Measurements from ENCODE around the gene LIPT2.

LIPT2 gene

DNA sequence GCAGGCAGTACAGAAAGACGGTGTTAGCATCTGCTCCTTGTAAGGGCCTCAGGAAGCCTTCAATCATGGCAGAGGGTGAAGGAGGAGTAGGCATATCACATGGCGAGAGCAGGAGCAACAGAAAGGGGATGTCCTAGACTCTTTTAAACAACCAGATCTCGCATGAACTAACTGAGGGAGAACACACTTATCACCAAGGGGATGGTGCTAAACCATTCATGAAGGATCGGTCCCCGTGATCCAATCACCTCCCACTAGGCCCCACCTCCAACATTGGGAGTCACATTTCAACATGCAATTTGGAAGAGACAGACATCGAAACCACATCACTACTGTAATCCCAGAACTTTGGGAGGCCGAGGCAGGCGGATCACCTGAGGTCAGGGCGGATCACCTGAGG, 39.9 kb upstream of the LIPT2 start:
- H3K4me3 ChIP-seq (ENCODE audit: low read depth, low read length): no peak overlapping the region
- no peak for DNase-seq (ENCODE audit: low read depth)
- TF ChIP-seq, protein P1, sequence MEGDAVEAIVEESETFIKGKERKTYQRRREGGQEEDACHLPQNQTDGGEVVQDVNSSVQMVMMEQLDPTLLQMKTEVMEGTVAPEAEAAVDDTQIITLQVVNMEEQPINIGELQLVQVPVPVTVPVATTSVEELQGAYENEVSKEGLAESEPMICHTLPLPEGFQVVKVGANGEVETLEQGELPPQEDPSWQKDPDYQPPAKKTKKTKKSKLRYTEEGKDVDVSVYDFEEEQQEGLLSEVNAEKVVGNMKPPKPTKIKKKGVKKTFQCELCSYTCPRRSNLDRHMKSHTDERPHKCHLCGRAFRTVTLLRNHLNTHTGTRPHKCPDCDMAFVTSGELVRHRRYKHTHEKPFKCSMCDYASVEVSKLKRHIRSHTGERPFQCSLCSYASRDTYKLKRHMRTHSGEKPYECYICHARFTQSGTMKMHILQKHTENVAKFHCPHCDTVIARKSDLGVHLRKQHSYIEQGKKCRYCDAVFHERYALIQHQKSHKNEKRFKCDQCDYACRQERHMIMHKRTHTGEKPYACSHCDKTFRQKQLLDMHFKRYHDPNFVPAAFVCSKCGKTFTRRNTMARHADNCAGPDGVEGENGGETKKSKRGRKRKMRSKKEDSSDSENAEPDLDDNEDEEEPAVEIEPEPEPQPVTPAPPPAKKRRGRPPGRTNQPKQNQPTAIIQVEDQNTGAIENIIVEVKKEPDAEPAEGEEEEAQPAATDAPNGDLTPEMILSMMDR (conservative IDR thresholded peaks at IDR 0.05; ENCODE audit: low read depth, low read length): no peak

GRCh38 chr11:74532501-74533246, 39.1 kb upstream of the LIPT2 start:
- TF ChIP-seq, protein P1 (conservative IDR thresholded peaks at IDR 0.05; ENCODE audit: low read depth, low read length): no peak
- no peak for DNase-seq (ENCODE audit: low read depth)
- no peak overlapping the region for H3K4me3 ChIP-seq (ENCODE audit: low read depth, low read length)

DNA sequence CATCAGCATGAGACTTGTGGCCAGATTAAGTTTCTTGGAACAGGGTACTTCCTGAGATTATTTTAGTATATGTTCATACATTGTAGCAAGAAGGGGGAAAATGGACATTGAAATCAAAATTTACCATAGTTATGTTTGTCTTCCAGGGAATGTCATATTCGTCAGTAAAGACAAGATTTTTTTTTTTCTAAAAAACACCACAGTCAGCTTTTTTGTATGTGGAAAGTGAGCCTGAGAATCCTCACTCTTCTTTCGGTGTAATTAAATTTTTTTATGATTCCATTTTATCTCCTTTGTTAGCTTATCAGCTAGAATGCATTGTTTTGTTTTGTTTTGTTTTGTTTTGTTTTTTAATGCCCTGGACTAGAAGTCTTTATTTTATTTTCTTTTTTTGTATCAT, 31.5 kb upstream of the LIPT2 start:
- DNase-seq (ENCODE audit: low read depth): no peak
- H3K4me3 ChIP-seq (ENCODE audit: low read depth, low read length): no peak overlapping the region
- TF ChIP-seq, protein P1 (conservative IDR thresholded peaks at IDR 0.05; ENCODE audit: low read depth, low read length): no peak

GRCh38 chr11:74524501-74524900, 31.0 kb upstream of the LIPT2 start:
- DNase-seq (ENCODE audit: low read depth): no peak
- TF ChIP-seq, protein P1 (conservative IDR thresholded peaks at IDR 0.05; ENCODE audit: low read depth, low read length): no peak
- no peak overlapping the region for H3K4me3 ChIP-seq (ENCODE audit: low read depth, low read length)

DNA sequence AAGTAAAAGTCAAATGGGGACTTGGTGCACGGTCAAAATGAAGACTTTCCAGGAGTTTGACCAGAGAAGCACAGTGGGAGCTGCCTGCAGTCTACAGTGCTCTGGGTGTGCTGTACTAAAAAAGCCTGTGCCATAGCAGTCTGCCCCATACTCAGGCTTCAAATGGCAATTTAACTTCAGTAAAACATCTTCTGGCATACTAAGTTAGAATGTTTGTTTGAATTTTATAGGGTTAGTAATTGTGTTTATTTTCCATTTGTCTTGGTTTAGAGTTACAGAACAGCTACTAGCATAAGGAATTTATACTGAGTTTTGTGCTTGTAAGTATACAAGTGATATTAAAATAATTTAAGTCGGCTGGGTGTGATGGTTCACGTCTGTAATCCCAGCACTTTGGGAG, 29.3 kb upstream of the LIPT2 start:
- DNase-seq (ENCODE audit: low read depth): no peak
- TF ChIP-seq, protein P1 (conservative IDR thresholded peaks at IDR 0.05; ENCODE audit: low read depth, low read length): no peak
- H3K4me3 ChIP-seq (ENCODE audit: low read depth, low read length): no peak overlapping the region

DNA sequence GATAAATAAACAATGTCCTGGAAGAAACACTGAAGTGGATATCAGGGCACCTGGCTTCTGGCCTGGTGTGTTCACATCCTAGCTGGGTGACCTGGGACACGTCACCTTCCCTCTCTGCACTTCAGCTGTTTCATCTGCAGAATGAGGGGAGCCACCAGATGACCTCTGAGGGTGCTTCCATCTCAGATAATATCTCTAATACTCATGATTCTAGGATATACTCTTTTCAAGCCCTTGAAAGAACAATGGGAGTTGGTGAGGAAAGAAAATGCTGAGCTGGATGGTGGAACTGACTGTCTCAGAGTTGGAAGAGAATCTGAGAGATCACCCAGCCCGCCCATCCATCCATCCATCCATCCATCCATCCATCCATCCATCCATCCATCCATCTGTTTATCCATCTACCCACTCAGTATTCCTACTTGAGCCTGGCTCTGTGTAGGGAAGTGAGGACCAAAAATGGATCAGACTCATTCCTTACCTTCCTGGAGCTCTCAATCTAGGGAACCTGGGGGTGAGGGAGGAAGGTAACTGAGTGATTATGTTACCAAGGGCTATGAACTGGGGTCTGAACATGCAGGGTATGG, 28.2 kb upstream of the LIPT2 start:
- TF ChIP-seq, protein P1 (conservative IDR thresholded peaks at IDR 0.05; ENCODE audit: low read depth, low read length): no peak
- DNase-seq (ENCODE audit: low read depth): no peak
- no peak overlapping the region for H3K4me3 ChIP-seq (ENCODE audit: low read depth, low read length)
